GM23338 (cell line): ENCODE measurements around the gene PPP4R1.

ENCODE experiments used
- CREB1 ChIP-seq: fragments of 250-450 bp; sonication (Bioruptor Pico); IDR thresholded peaks from 2 replicates; pipeline ENCODE4 v1.5.0; 2020; ENCODE audit warnings: low read depth, mild to moderate bottlenecking, moderate library complexity
- CTCF ChIP-seq, 2 experiments: fragments of 200-600 bp in 1 of 2; sonication (generic) in 1 of 2; conservative IDR thresholded peaks; 2 replicates each; pipeline versions ENCODE4 v1.5.1 to v1.6.1; 2016 to 2017; ENCODE audit warnings: antibody characterized with exemption in 2 of 2, low read depth in 2 of 2, mild to moderate bottlenecking in 2 of 2, moderate library complexity in 1 of 2
- ETS1 ChIP-seq: IDR thresholded peaks from 2 replicates; pipeline ENCODE4 v1.6.1; 2016; ENCODE audit warnings: antibody characterized with exemption
- EZH2 ChIP-seq: fragments of 200-600 bp; sonication (generic); IDR thresholded peaks from one replicate; pipeline ENCODE4 v1.8.0; 2017; ENCODE audit warnings: antibody characterized with exemption, mild to moderate bottlenecking, low read depth; ENCODE audit not compliant: unreplicated experiment
- JUNB ChIP-seq: IDR thresholded peaks from one replicate; pipeline ENCODE4 v1.6.1; 2016; ENCODE audit warnings: antibody characterized with exemption; ENCODE audit not compliant: unreplicated experiment
- POLR2AphosphoS5 ChIP-seq: IDR thresholded peaks from 2 replicates; pipeline ENCODE4 v1.6.1; 2016; ENCODE audit warnings: antibody characterized with exemption, low read depth
- REST ChIP-seq: IDR thresholded peaks from one replicate; pipeline ENCODE4 v1.6.1; 2018; ENCODE audit warnings: antibody characterized with exemption; ENCODE audit not compliant: unreplicated experiment
- ZNF331 ChIP-seq: fragments of 250-450 bp; sonication (Bioruptor Pico); IDR thresholded peaks from 2 replicates; pipeline ENCODE4 v1.5.0; 2020; ENCODE audit warnings: low read depth, mild to moderate bottlenecking, moderate library complexity

GRCh38 chr18:9536354-9537152 lies 77.8 kb downstream of the PPP4R1 start:
- TF ChIP-seq CTCF (conservative IDR thresholded peaks at IDR 0.05; ENCODE audit: low read depth in 2 of 2) (no peak), JUNB (no peak), POLR2AphosphoS5 (no peak), EZH2 (no peak), ETS1 (no peak), ZNF331 (no peak), REST (no peak), CREB1 (CRISPR knock-in tag) (no peak)
